ENCODE data around the gene CCR8. TPM values are rescaled to one million over a fixed set of nuclear protein-coding genes. Genes with fewer than 3 reads are reported as not detected.

Gene CCR8
- total RNA-seq, 1 experiment from 2014 or later, result not detected

DNA sequence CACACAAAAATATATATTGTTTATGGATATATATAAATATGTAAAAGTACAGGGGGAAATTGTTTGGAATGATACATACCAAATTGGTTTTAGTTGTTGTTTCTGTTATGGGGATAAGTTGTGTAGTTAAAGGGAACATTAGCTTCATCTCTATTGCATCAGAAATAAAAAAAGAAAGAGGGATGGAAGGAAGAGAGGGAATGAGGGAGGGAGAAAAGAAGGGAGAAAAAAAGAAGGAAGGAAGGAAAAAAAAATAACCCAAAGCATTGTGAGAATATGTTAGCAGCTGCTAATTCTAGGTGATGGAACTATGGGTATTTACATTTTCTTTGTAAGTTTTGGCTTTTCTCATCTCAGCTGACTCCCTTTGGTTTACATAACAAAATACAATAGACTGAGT is 1.3 kb downstream of the CCR8 start:
- Histone ChIP-seq H3K9ac (ENCODE audit: low read length) (no peak overlapping the region), H3K79me2 (ENCODE audit: low read length) (no peaks in the 10 kb centered on the region), H3K27me3 (ENCODE audit: low read length) (peaks cover 31% of the 10 kb centered on the region; the same call in 1 of the 2 replicates), H3F3A (ENCODE audit: low read length, unreplicated experiment) (no peaks in the 10 kb centered on the region), H3K27ac (ENCODE audit: low read length) (no peak overlapping the region), H3K4me3 (ENCODE audit: low read length) (no peak overlapping the region), H3K4me1 (ENCODE audit: insufficient read depth, low read length) (no peaks in the 10 kb centered on the region), H3K36me3 (ENCODE audit: low read depth, low read length) (no peaks in the 10 kb centered on the region), H2AFZ (ENCODE audit: low read length) (no peak overlapping the region), H3K9me3 (ENCODE audit: low read length) (no peaks in the 10 kb centered on the region), H3K9me2 (replicated peaks; ENCODE audit: low read length) (0 out of 2 replicates have a peak, but pooled peaks cover 5% of the 10 kb centered on the region), H3K4me2 (ENCODE audit: low read length) (no peak overlapping the region), H4K20me1 (ENCODE audit: low read length) (no peaks in the 10 kb centered on the region)
- TF ChIP-seq, protein P1, sequence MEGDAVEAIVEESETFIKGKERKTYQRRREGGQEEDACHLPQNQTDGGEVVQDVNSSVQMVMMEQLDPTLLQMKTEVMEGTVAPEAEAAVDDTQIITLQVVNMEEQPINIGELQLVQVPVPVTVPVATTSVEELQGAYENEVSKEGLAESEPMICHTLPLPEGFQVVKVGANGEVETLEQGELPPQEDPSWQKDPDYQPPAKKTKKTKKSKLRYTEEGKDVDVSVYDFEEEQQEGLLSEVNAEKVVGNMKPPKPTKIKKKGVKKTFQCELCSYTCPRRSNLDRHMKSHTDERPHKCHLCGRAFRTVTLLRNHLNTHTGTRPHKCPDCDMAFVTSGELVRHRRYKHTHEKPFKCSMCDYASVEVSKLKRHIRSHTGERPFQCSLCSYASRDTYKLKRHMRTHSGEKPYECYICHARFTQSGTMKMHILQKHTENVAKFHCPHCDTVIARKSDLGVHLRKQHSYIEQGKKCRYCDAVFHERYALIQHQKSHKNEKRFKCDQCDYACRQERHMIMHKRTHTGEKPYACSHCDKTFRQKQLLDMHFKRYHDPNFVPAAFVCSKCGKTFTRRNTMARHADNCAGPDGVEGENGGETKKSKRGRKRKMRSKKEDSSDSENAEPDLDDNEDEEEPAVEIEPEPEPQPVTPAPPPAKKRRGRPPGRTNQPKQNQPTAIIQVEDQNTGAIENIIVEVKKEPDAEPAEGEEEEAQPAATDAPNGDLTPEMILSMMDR (conservative IDR thresholded peaks at IDR 0.05; ENCODE audit: low read depth, low read length), result no peak
- TF ChIP-seq EZH2phosphoT487 (IDR thresholded peaks at IDR 0.05; ENCODE audit: borderline replicate concordance, low read length) (no peak), EZH2 (IDR thresholded peaks at IDR 0.05; ENCODE audit: low read length, unreplicated experiment) (no peak)
- CTCF ChIA-PET, result no interaction called here
- no TSS peak for BruUV-seq (replicated peaks)
- intact Hi-C loops (cut with micrococcal nuclease), result no loop called here
- POLR2A ChIA-PET (ENCODE audit: unreplicated experiment), result no interaction called here
- DNase-seq (no peak), ATAC-seq (no peak)

DNA sequence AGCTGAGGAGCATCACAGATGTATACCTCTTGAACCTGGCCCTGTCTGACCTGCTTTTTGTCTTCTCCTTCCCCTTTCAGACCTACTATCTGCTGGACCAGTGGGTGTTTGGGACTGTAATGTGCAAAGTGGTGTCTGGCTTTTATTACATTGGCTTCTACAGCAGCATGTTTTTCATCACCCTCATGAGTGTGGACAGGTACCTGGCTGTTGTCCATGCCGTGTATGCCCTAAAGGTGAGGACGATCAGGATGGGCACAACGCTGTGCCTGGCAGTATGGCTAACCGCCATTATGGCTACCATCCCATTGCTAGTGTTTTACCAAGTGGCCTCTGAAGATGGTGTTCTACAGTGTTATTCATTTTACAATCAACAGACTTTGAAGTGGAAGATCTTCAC is 3.0 kb downstream of the CCR8 start:
- intact Hi-C loops (cut with micrococcal nuclease), result no loop called here
- POLR2A ChIA-PET (ENCODE audit: unreplicated experiment), result no interaction called here

DNA sequence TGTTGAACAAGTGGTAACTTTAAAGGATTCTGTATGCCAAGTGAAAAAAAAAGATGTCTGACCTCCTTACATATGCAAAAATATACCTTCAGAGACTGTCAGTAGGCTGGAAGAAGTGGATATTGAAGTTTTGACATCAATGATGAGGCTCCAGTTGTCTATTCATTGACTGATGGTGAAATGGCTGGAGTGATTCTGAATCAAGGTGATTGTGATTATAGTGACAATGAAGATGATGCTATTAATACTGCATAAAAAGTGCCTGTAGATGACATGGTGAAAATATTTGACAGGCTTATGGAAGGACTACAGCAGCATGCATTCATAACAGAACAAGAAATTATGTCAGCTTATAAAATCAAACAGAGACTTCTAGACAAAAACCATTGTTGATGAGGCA is 4.1 kb downstream of the CCR8 start:
- no peaks in the 10 kb centered on the region for H3K36me3 ChIP-seq (ENCODE audit: low read depth, low read length)
- CTCF ChIA-PET, result no interaction called here
- H3K9me3 ChIP-seq (ENCODE audit: low read length), result no peaks in the 10 kb centered on the region
- no peak overlapping the region for H2AFZ ChIP-seq (ENCODE audit: low read length)
- DNase-seq (no peak), ATAC-seq (no peak)
- H4K20me1 ChIP-seq (ENCODE audit: low read length), result no peaks in the 10 kb centered on the region
- no peak overlapping the region for H3K4me3 ChIP-seq (ENCODE audit: low read length)
- H3F3A ChIP-seq (ENCODE audit: low read length, unreplicated experiment), result no peaks in the 10 kb centered on the region
- intact Hi-C loops (cut with micrococcal nuclease), result no loop called here
- BruUV-seq (replicated peaks), result no TSS peak
- no peak overlapping the region for H3K27ac ChIP-seq (ENCODE audit: low read length)
- H3K4me2 ChIP-seq (ENCODE audit: low read length), result no peak overlapping the region
- H3K27me3 ChIP-seq (ENCODE audit: low read length), result peaks cover 13% of the 10 kb centered on the region; the same call in 1 of the 2 replicates
- POLR2A ChIA-PET (ENCODE audit: unreplicated experiment), result no interaction called here
- H3K9me2 ChIP-seq (replicated peaks; ENCODE audit: low read length), result 0 out of 2 replicates have a peak, but pooled peaks cover 5% of the 10 kb centered on the region
- no peaks in the 10 kb centered on the region for H3K4me1 ChIP-seq (ENCODE audit: insufficient read depth, low read length)
- no peak overlapping the region for H3K9ac ChIP-seq (ENCODE audit: low read length)
- no peaks in the 10 kb centered on the region for H3K79me2 ChIP-seq (ENCODE audit: low read length)
- TF ChIP-seq, protein P1 (conservative IDR thresholded peaks at IDR 0.05; ENCODE audit: low read depth, low read length), result no peak
- TF ChIP-seq EZH2phosphoT487 (IDR thresholded peaks at IDR 0.05; ENCODE audit: borderline replicate concordance, low read length), result no peak
- TF ChIP-seq EZH2 (IDR thresholded peaks at IDR 0.05; ENCODE audit: low read length, unreplicated experiment), result no peak

More for the DNA sequence above, 3.0 kb downstream of the CCR8 start:
- Histone ChIP-seq H3K9me3 (ENCODE audit: low read length) (no peaks in the 10 kb centered on the region), H3K4me2 (ENCODE audit: low read length) (no peak overlapping the region), H3K27ac (ENCODE audit: low read length) (no peak overlapping the region), H3K4me1 (ENCODE audit: insufficient read depth, low read length) (no peaks in the 10 kb centered on the region), H3K79me2 (ENCODE audit: low read length) (no peaks in the 10 kb centered on the region), H3K4me3 (ENCODE audit: low read length) (no peak overlapping the region), H3K9ac (ENCODE audit: low read length) (no peak overlapping the region), H3F3A (ENCODE audit: low read length, unreplicated experiment) (no peaks in the 10 kb centered on the region), H3K27me3 (ENCODE audit: low read length) (peaks cover 18% of the 10 kb centered on the region; the same call in 1 of the 2 replicates), H2AFZ (ENCODE audit: low read length) (no peak overlapping the region), H3K9me2 (replicated peaks; ENCODE audit: low read length) (0 out of 2 replicates have a peak, but pooled peaks cover 5% of the 10 kb centered on the region), H3K36me3 (ENCODE audit: low read depth, low read length) (no peaks in the 10 kb centered on the region), H4K20me1 (ENCODE audit: low read length) (no peaks in the 10 kb centered on the region)
- TF ChIP-seq, protein P1 (conservative IDR thresholded peaks at IDR 0.05; ENCODE audit: low read depth, low read length), result no peak
- TF ChIP-seq EZH2phosphoT487 (IDR thresholded peaks at IDR 0.05; ENCODE audit: borderline replicate concordance, low read length), result no peak
- TF ChIP-seq EZH2 (IDR thresholded peaks at IDR 0.05; ENCODE audit: low read length, unreplicated experiment), result no peak
- no peak for DNase-seq
- CTCF ChIA-PET, result no interaction called here
- no TSS peak for BruUV-seq (replicated peaks)
- ATAC-seq, result no peak

Measured in PC-3 (cell line).